Thymus (tissue), 14 donors: ENCODE results near the gene SCYGR5. TPM values are rescaled to one million over a fixed set of nuclear protein-coding genes. Genes with fewer than 3 reads are reported as not detected.
"Not testable (repeated sequence)": the region's sequence is repeated elsewhere in the genome, so short reads cannot be mapped to it uniquely, and the experiment has no call there.

Source experiments
- DNase-seq, 9 donors: peaks; one replicate each; pipeline ENCODE4 v3.0.0-alpha.2; 2013; ENCODE audit warnings: low spot score in 9 of 9, low read depth in 6 of 9, missing footprints in 1 of 9
- H3K27ac ChIP-seq, 2 donors: one replicate each; pipeline ENCODE4 v1.5.1; 2013; ENCODE audit warnings: control low read depth in 1 of 2, low read depth in 1 of 2, low read length in 1 of 2, mild to moderate bottlenecking in 1 of 2, moderate library complexity in 1 of 2
- H3K27me3 ChIP-seq, 2 donors: one replicate each; pipeline ENCODE4 v1.5.1; 2013; ENCODE audit warnings: low read length in 1 of 2; ENCODE audit not compliant: control insufficient read depth in 2 of 2, insufficient read depth in 1 of 2
- H3K36me3 ChIP-seq, 2 donors: one replicate each; pipeline ENCODE4 v1.5.1; 2013; ENCODE audit warnings: low read length in 1 of 2, mild to moderate bottlenecking in 1 of 2, moderate library complexity in 1 of 2; ENCODE audit not compliant: control insufficient read depth in 2 of 2, insufficient read depth in 2 of 2
- H3K4me1 ChIP-seq, 2 donors: one replicate each; pipeline ENCODE4 v1.5.1; 2013; ENCODE audit warnings: low read length in 2 of 2; ENCODE audit not compliant: control insufficient read depth in 2 of 2, insufficient read depth in 2 of 2
- H3K4me3 ChIP-seq, 2 donors: one replicate each; pipeline ENCODE4 v1.5.1; 2013; ENCODE audit warnings: low read length in 2 of 2, control low read depth in 1 of 2, mild to moderate bottlenecking in 1 of 2
- H3K9me3 ChIP-seq, 2 donors: one replicate each; pipeline ENCODE4 v1.5.1; 2013; ENCODE audit warnings: low read length in 1 of 2, mild to moderate bottlenecking in 1 of 2; ENCODE audit not compliant: control insufficient read depth in 2 of 2, insufficient read depth in 1 of 2
- WGBS: extraction: QIAGEN DNeasy Blood & Tissue Kit; methylation state at CpG from one replicate; pipeline ENCODE4 v1.1.7; 2013; 5-methylcytosine and 5-hydroxymethylcytosine counted together
- long read RNA-seq, 10 donors: transcript quantifications; one replicate each; lab custom pipeline, GENCODE V29; 2026
- polyA plus RNA-seq: library from polyadenylated mRNA; stranded (reverse); fragments of 200-250 nt; gene quantifications from one replicate; pipeline ENCODE4 v1.2.3, GENCODE V29; 2013
- total RNA-seq: library from RNA; stranded (reverse); fragments of 120-200 nt; gene quantifications from one replicate; pipeline ENCODE4 v1.2.4, GENCODE V29; 2013
- donor health status: healthy.

Gene SCYGR5
- total RNA-seq (not detected), polyA plus RNA-seq (not detected)
- long read RNA-seq, donor 1 = 0 reads
- long read RNA-seq, donor 2 = 0 reads
- long read RNA-seq, donor 3 = 0 reads
- long read RNA-seq, donor 4 = 0 reads
- long read RNA-seq, donor 5 = 0 reads
- long read RNA-seq, donor 6 = 0 reads
- long read RNA-seq, donor 7 = 0 reads
- long read RNA-seq, donor 8 = 0 reads
- long read RNA-seq, donor 9 = 0 reads
- long read RNA-seq, donor 10 = 0 reads

DNA sequence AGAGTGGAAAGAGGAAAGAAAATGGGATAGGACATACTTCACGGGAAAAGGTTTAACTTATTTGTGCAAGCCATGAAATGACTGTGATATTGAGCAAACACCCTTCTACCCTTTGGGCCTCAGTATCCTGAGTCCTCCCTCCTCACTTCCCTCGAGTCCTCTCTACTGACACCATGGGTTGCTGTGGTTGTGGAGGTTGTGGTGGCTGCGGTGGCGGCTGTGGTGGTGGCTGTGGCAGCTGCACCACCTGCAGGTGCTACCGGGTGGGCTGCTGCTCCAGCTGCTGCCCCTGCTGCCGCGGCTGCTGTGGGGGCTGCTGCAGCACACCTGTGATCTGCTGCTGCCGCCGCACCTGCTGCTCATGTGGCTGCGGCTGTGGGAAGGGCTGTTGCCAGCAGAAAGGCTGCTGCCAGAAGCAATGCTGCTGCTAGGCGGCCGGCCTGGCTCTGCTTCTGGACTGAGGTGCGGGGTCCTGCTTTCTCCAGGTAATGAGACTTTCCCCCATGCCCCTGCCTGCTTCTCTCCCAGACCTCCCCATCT is at the start of gene SCYGR5:
Gene SCYGR5, plus strand, starts transcription at position 174 of the 540 bp plus-strand sequence. Its CDS starts 0 bp downstream, at position 174.
- not testable (repeated sequence) for DNase-seq, H3K27ac ChIP-seq, H3K36me3 ChIP-seq, H3K4me1 ChIP-seq, H3K27me3 ChIP-seq, H3K4me3 ChIP-seq, H3K9me3 ChIP-seq
- WGBS = 88% methylated on average over 13 of the region's 13 CpGs

- H3K27ac ChIP-seq = no peak within 1 kb of the TSS
- WGBS = 92% methylated on average over 20 of the region's 20 CpGs
- no peaks in the 10 kb centered on the region for H3K27me3 ChIP-seq
- H3K4me1 ChIP-seq = no peaks in the 10 kb centered on the region
- H3K9me3 ChIP-seq = no peaks in the 10 kb centered on the region
- no peaks in the 10 kb centered on the region for H3K36me3 ChIP-seq
- no peak for DNase-seq
- H3K4me3 ChIP-seq = no peak within 1 kb of the TSS
Observed at GRCh38 chr2:227617316-227618230, 49.0 kb upstream of the SCYGR5 start, which contains the start of gene SCYGR4. Gene SCYGR4, plus strand, starts transcription at chr2:227617498. Its CDS starts 0 bp downstream, at chr2:227617498.

DNA sequence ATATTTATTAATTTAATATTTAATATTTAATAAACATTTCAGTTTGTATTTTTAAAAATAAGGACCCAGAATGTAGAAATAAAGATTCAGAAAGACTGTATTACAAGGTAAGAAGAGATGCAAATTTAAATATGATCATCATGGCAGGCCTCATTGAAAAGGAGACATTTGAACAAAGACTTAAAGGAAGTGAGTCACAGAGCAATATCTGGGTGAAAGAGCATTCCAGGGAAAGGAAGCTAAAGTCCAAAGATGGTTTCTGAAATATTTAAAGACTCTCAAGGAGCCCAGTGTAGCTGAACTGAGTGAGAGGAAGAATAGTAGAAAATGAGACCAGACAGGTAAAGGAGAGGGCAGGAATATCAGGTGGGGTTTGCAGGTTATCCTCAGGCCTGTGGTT is 43.4 kb upstream of the SCYGR5 start:
- no peak overlapping the region for H3K4me3 ChIP-seq
- H3K4me1 ChIP-seq = no peaks in the 10 kb centered on the region
- no peak for DNase-seq
- no peaks in the 10 kb centered on the region for H3K36me3 ChIP-seq
- H3K27ac ChIP-seq = no peak overlapping the region
- no peaks in the 10 kb centered on the region for H3K27me3 ChIP-seq
- H3K9me3 ChIP-seq = no peaks in the 10 kb centered on the region

- Histone ChIP-seq H3K36me3 (no peaks in the 10 kb centered on the region), H3K27me3 (no peaks in the 10 kb centered on the region), H3K9me3 (no peaks in the 10 kb centered on the region), H3K27ac (no peak overlapping the region), H3K4me3 (no peak overlapping the region), H3K4me1 (no peaks in the 10 kb centered on the region)
- 72% methylated on average over 2 of the region's 2 CpGs for WGBS
- DNase-seq = no peak
Observed at GRCh38 chr2:227625420-227625819, 41.2 kb upstream of the SCYGR5 start.

GRCh38 chr2:227626580-227627151 is 39.9 kb upstream of the SCYGR5 start:
- Histone ChIP-seq H3K27me3 (no peaks in the 10 kb centered on the region), H3K27ac (no peak overlapping the region), H3K4me3 (no peak overlapping the region), H3K4me1 (no peaks in the 10 kb centered on the region), H3K9me3 (no peaks in the 10 kb centered on the region), H3K36me3 (no peaks in the 10 kb centered on the region)
- 93% methylated on average over 10 of the region's 10 CpGs for WGBS
- no peak for DNase-seq

DNA sequence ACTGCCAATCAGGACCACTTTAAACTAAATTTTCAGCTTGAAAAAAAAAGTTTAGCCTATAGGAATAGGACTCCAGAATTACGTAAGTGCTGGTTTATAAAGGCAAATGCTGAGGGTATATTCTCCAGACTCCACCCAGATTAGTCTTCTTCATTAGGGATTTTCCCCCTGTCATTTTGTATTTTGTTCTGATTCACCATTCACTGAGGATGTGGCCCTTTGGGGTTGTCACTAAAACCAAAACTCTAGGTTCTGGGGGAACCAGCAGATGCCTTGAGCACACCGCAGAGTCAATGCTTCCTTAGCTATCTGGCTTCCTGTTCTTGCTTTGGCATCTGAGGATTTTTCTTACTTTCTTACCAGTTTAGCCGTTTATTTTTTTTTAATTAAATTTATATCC is 38.8 kb upstream of the SCYGR5 start:
- no peaks in the 10 kb centered on the region for H3K4me1 ChIP-seq
- H3K27me3 ChIP-seq = no peaks in the 10 kb centered on the region
- H3K9me3 ChIP-seq = no peaks in the 10 kb centered on the region
- no peaks in the 10 kb centered on the region for H3K36me3 ChIP-seq
- H3K4me3 ChIP-seq = no peak overlapping the region
- 78% methylated on average over 3 of the region's 3 CpGs for WGBS
- DNase-seq = no peak
- no peak overlapping the region for H3K27ac ChIP-seq

DNA sequence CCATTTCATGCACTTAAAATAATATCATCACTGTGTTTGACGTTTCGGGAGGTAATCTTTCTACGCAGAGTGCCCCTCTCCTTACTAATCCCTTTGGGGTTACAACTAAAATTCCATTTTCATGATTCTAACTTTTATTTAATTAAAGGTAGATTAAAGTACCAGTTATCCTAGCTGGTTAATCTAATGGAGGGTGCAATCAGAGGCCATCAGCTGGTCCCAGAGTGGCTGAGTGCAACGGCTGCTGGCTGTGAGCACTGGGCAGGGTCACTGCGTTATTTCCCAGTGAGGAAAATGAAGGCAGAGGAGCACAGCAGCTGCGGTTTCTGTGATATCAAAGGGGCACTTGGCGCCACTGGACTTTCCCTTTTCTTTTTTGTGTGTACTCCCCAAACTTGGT is 37.2 kb upstream of the SCYGR5 start:
- Histone ChIP-seq H3K9me3 (no peaks in the 10 kb centered on the region), H3K4me3 (no peak overlapping the region), H3K27me3 (no peaks in the 10 kb centered on the region), H3K36me3 (no peaks in the 10 kb centered on the region), H3K27ac (no peak overlapping the region), H3K4me1 (no peaks in the 10 kb centered on the region)
- no peak for DNase-seq
- 90% methylated on average over 7 of the region's 7 CpGs for WGBS

- Histone ChIP-seq H3K27ac (no peak overlapping the region), H3K9me3 (no peaks in the 10 kb centered on the region), H3K4me3 (no peak overlapping the region), H3K36me3 (no peaks in the 10 kb centered on the region), H3K27me3 (no peaks in the 10 kb centered on the region), H3K4me1 (no peaks in the 10 kb centered on the region)
- no peak for DNase-seq
- 96% methylated on average over 3 of the region's 3 CpGs for WGBS
Observed at GRCh38 chr2:227630322-227630721, 36.3 kb upstream of the SCYGR5 start.

GRCh38 chr2:227632827-227633226 is 33.8 kb upstream of the SCYGR5 start:
- DNase-seq = no peak
- 94% methylated on average over 6 of the region's 6 CpGs for WGBS
- Histone ChIP-seq H3K9me3 (no peaks in the 10 kb centered on the region), H3K27me3 (no peaks in the 10 kb centered on the region), H3K4me3 (no peak overlapping the region), H3K36me3 (no peaks in the 10 kb centered on the region), H3K4me1 (no peaks in the 10 kb centered on the region), H3K27ac (no peak overlapping the region)
